Mesenchymal stem cell (in vitro differentiated cells and primary cell): ENCODE data around the gene ACP7.

ENCODE experiments used
- DNase-seq: peaks from one replicate; pipeline ENCODE4 v3.0.0-alpha.2; 2013
- H2AFZ ChIP-seq: one replicate; pipeline ENCODE4 v1.6.1; 2013; ENCODE audit warnings: low read depth, mild to moderate bottlenecking, control low read depth, inconsistent platforms, low read length, moderate library complexity
- H2AK5ac ChIP-seq: 2 replicates; pipeline ENCODE4 v1.6.1; 2013; ENCODE audit warnings: low read length, moderate library complexity, mild to moderate bottlenecking, inconsistent platforms; ENCODE audit not compliant: severe bottlenecking
- H2BK120ac ChIP-seq: one replicate; pipeline ENCODE4 v1.6.1; 2013; ENCODE audit warnings: low read depth, mild to moderate bottlenecking, inconsistent platforms, low read length, moderate library complexity
- H2BK12ac ChIP-seq, 2 experiments: one replicate each; pipeline ENCODE4 v1.6.1; 2013; ENCODE audit warnings: inconsistent platforms in 2 of 2, low read length in 2 of 2, mild to moderate bottlenecking in 2 of 2, moderate library complexity in 2 of 2, control low read depth in 1 of 2
- H2BK15ac ChIP-seq: one replicate; pipeline ENCODE4 v1.6.1; 2013; ENCODE audit warnings: mild to moderate bottlenecking, low read depth, inconsistent platforms; ENCODE audit not compliant: poor library complexity, severe bottlenecking
- H2BK5ac ChIP-seq: 2 replicates; pipeline ENCODE4 v1.6.1; 2013; ENCODE audit warnings: low read depth, mild to moderate bottlenecking, low read length, control low read depth, inconsistent platforms; ENCODE audit not compliant: poor library complexity, severe bottlenecking
- H3K14ac ChIP-seq, 2 experiments: one replicate each; pipeline ENCODE4 v1.6.1; 2013; ENCODE audit warnings: inconsistent platforms in 2 of 2, low read length in 2 of 2, control low read depth in 1 of 2, mild to moderate bottlenecking in 1 of 2, moderate library complexity in 1 of 2
- H3K18ac ChIP-seq, 2 experiments: one replicate each; pipeline ENCODE4 v1.6.1; 2013; ENCODE audit warnings: inconsistent platforms in 2 of 2, low read length in 2 of 2, control low read depth in 1 of 2, low read depth in 1 of 2, mild to moderate bottlenecking in 1 of 2
- H3K23ac ChIP-seq, 2 experiments: one replicate each; pipeline ENCODE4 v1.6.1; 2013; ENCODE audit warnings: inconsistent platforms in 2 of 2, low read length in 2 of 2, mild to moderate bottlenecking in 2 of 2, moderate library complexity in 2 of 2, control low read depth in 1 of 2
- H3K27ac ChIP-seq: 2 replicates; pipeline ENCODE4 v1.5.1; 2013; ENCODE audit warnings: mild to moderate bottlenecking, moderate library complexity, low read length, control low read depth, inconsistent platforms; ENCODE audit not compliant: poor library complexity, severe bottlenecking
- H3K27me3 ChIP-seq, 2 experiments: 2 replicates each; pipeline versions ENCODE4 v1.6.1 to v1.7.0; 2013; ENCODE audit warnings: low read length in 2 of 2, mild to moderate bottlenecking in 2 of 2, moderate library complexity in 2 of 2, control low read depth in 1 of 2, inconsistent platforms in 1 of 2; ENCODE audit not compliant: control insufficient read depth in 1 of 2, insufficient read depth in 1 of 2
- H3K36me3 ChIP-seq, 2 experiments: 2 replicates each; pipeline versions ENCODE4 v1.6.1 to v1.7.0; 2013; ENCODE audit warnings: low read length in 2 of 2, control low read depth in 1 of 2, inconsistent platforms in 1 of 2, low read depth in 1 of 2, mild to moderate bottlenecking in 1 of 2; ENCODE audit not compliant: insufficient read depth in 2 of 2, control insufficient read depth in 1 of 2
- H3K4ac ChIP-seq, 2 experiments: one replicate each; pipeline ENCODE4 v1.6.1; 2013; ENCODE audit warnings: inconsistent platforms in 2 of 2, low read length in 2 of 2, mild to moderate bottlenecking in 2 of 2, moderate library complexity in 2 of 2, control low read depth in 1 of 2, low read depth in 1 of 2
- H3K4me1 ChIP-seq: 2 replicates; pipeline ENCODE4 v1.6.1; 2013; ENCODE audit warnings: low read depth, low read length, control low read depth; ENCODE audit not compliant: control insufficient read depth, insufficient read depth
- H3K4me2 ChIP-seq: 2 replicates; pipeline ENCODE4 v1.6.1; 2013; ENCODE audit warnings: low read length, mild to moderate bottlenecking, inconsistent platforms; ENCODE audit not compliant: poor library complexity, severe bottlenecking
- H3K4me3 ChIP-seq, 2 experiments: 2 replicates each; pipeline versions ENCODE4 v1.5.1 to v1.7.0; 2013; ENCODE audit warnings: low read length in 2 of 2, mild to moderate bottlenecking in 2 of 2, control low read depth in 1 of 2, low read depth in 1 of 2; ENCODE audit not compliant: insufficient read depth in 1 of 2
- H3K79me1 ChIP-seq: replicated peaks from 2 replicates; pipeline ENCODE4 v1.6.1; 2013; ENCODE audit warnings: mild to moderate bottlenecking, control low read depth, low read length, inconsistent platforms; ENCODE audit not compliant: poor library complexity, severe bottlenecking
- H3K9ac ChIP-seq: 2 replicates; pipeline ENCODE4 v1.7.0; 2013; ENCODE audit warnings: mild to moderate bottlenecking, low read length, moderate library complexity
- H3K9me3 ChIP-seq: 2 replicates; pipeline ENCODE4 v1.7.0; 2013; ENCODE audit warnings: mild to moderate bottlenecking, low read length; ENCODE audit not compliant: control insufficient read depth
- H4K8ac ChIP-seq: one replicate; pipeline ENCODE4 v1.6.1; 2013; ENCODE audit warnings: inconsistent platforms, mild to moderate bottlenecking, low read length, moderate library complexity
- H4K91ac ChIP-seq: one replicate; pipeline ENCODE4 v1.6.1; 2013; ENCODE audit warnings: mild to moderate bottlenecking, low read length, inconsistent platforms
- WGBS: methylation state at CpG from one replicate; pipeline ENCODE4 v1.1.7; 2013; ENCODE audit warnings: mixed read lengths; 5-methylcytosine and 5-hydroxymethylcytosine counted together

The ACP7 gene

GRCh38 chr19:39052846-39053245 is 31.3 kb upstream of the ACP7 start:
- no peaks in the 10 kb centered on the region for H3K4me1 ChIP-seq
- no peak overlapping the region for H3K23ac ChIP-seq
- no peak overlapping the region for H2BK120ac ChIP-seq
- no peak overlapping the region for H3K27ac ChIP-seq
- DNase-seq: no peak
- no peak overlapping the region for H2BK15ac ChIP-seq
- peaks cover 1 to 6% of the 10 kb centered on the region in 2 experiments for H3K27me3 ChIP-seq
- H3K79me1 ChIP-seq: no peaks in the 10 kb centered on the region
- H3K36me3 ChIP-seq: no peaks in the 10 kb centered on the region
- H4K8ac ChIP-seq: no peak overlapping the region
- H2AFZ ChIP-seq: no peak overlapping the region
- no peak overlapping the region for H3K4me3 ChIP-seq
- WGBS: 72% methylated on average over 8 of the region's 9 CpGs
- H3K18ac ChIP-seq: no peak overlapping the region
- H2BK12ac ChIP-seq: no peak overlapping the region
- H3K4ac ChIP-seq: no peak overlapping the region
- no peak overlapping the region for H3K4me2 ChIP-seq
- no peak overlapping the region for H3K9ac ChIP-seq
- H4K91ac ChIP-seq: no peak overlapping the region
- H2AK5ac ChIP-seq: no peak overlapping the region
- peaks cover 5% of the 10 kb centered on the region for H3K9me3 ChIP-seq
- no peak overlapping the region for H3K14ac ChIP-seq
- no peak overlapping the region for H2BK5ac ChIP-seq

- Histone ChIP-seq H4K91ac (no peak overlapping the region), H2BK15ac (no peak overlapping the region), H2BK12ac (no peak overlapping the region), H3K9me3 (peaks cover 5% of the 10 kb centered on the region), H3K4ac (no peak overlapping the region), H3K27ac (no peak overlapping the region), H2AFZ (no peak overlapping the region), H3K9ac (no peak overlapping the region), H2BK5ac (no peak overlapping the region), H3K27me3 (peaks cover 0 to 4% of the 10 kb centered on the region in 2 experiments), H3K4me1 (no peaks in the 10 kb centered on the region), H3K23ac (no peak overlapping the region), H4K8ac (no peak overlapping the region), H3K36me3 (no peaks in the 10 kb centered on the region), H2BK120ac (no peak overlapping the region), H3K79me1 (no peaks in the 10 kb centered on the region), H3K18ac (no peak overlapping the region), H2AK5ac (no peak overlapping the region), H3K4me3 (no peak overlapping the region), H3K14ac (no peak overlapping the region), H3K4me2 (no peak overlapping the region)
- 78% methylated on average over 18 of the region's 18 CpGs for WGBS
- no peak for DNase-seq
Measured at GRCh38 chr19:39053276-39054090, 30.7 kb upstream of the ACP7 start.

- H2AK5ac ChIP-seq: no peak overlapping the region
- H3K23ac ChIP-seq: no peak overlapping the region
- no peak for DNase-seq
- no peak overlapping the region for H2AFZ ChIP-seq
- no peak overlapping the region for H4K8ac ChIP-seq
- H2BK15ac ChIP-seq: no peak overlapping the region
- no peak overlapping the region for H2BK12ac ChIP-seq
- H3K9me3 ChIP-seq: peaks cover 5% of the 10 kb centered on the region
- no peak overlapping the region for H3K9ac ChIP-seq
- H3K36me3 ChIP-seq: no peaks in the 10 kb centered on the region
- 89% methylated on average over 2 of the region's 2 CpGs for WGBS
- no peaks in the 10 kb centered on the region for H3K4me1 ChIP-seq
- H4K91ac ChIP-seq: no peak overlapping the region
- H3K79me1 ChIP-seq: no peaks in the 10 kb centered on the region
- H3K27ac ChIP-seq: no peak overlapping the region
- no peak overlapping the region for H3K4me3 ChIP-seq
- H2BK120ac ChIP-seq: no peak overlapping the region
- H3K18ac ChIP-seq: no peak overlapping the region
- no peak overlapping the region for H3K14ac ChIP-seq
- H3K27me3 ChIP-seq: peaks cover 0 to 4% of the 10 kb centered on the region in 2 experiments
- H3K4ac ChIP-seq: no peak overlapping the region
- H2BK5ac ChIP-seq: no peak overlapping the region
- no peak overlapping the region for H3K4me2 ChIP-seq
Measured at GRCh38 chr19:39054091-39054470, 30.1 kb upstream of the ACP7 start.

- no peak overlapping the region for H2AFZ ChIP-seq
- no peak overlapping the region for H3K4me3 ChIP-seq
- peaks cover 5% of the 10 kb centered on the region for H3K9me3 ChIP-seq
- H4K91ac ChIP-seq: no peak overlapping the region
- no peaks in the 10 kb centered on the region for H3K4me1 ChIP-seq
- no peak overlapping the region for H4K8ac ChIP-seq
- no peak overlapping the region for H3K4me2 ChIP-seq
- peaks cover 0 to 3% of the 10 kb centered on the region in 2 experiments for H3K27me3 ChIP-seq
- H3K18ac ChIP-seq: no peak overlapping the region
- H2BK120ac ChIP-seq: no peak overlapping the region
- no peak overlapping the region for H3K23ac ChIP-seq
- no peak overlapping the region for H2BK12ac ChIP-seq
- no peak for DNase-seq
- no peaks in the 10 kb centered on the region for H3K79me1 ChIP-seq
- no peak overlapping the region for H3K9ac ChIP-seq
- no peak overlapping the region for H2AK5ac ChIP-seq
- H3K36me3 ChIP-seq: no peaks in the 10 kb centered on the region
- no peak overlapping the region for H3K27ac ChIP-seq
- no peak overlapping the region for H2BK5ac ChIP-seq
- no peak overlapping the region for H2BK15ac ChIP-seq
- WGBS: 72% methylated on average over 3 of the region's 3 CpGs
- no peak overlapping the region for H3K14ac ChIP-seq
- H3K4ac ChIP-seq: no peak overlapping the region
Measured at GRCh38 chr19:39057615-39058014, 26.6 kb upstream of the ACP7 start.
